ENCODE results near the gene NCSTN.

NCSTN gene

DNA sequence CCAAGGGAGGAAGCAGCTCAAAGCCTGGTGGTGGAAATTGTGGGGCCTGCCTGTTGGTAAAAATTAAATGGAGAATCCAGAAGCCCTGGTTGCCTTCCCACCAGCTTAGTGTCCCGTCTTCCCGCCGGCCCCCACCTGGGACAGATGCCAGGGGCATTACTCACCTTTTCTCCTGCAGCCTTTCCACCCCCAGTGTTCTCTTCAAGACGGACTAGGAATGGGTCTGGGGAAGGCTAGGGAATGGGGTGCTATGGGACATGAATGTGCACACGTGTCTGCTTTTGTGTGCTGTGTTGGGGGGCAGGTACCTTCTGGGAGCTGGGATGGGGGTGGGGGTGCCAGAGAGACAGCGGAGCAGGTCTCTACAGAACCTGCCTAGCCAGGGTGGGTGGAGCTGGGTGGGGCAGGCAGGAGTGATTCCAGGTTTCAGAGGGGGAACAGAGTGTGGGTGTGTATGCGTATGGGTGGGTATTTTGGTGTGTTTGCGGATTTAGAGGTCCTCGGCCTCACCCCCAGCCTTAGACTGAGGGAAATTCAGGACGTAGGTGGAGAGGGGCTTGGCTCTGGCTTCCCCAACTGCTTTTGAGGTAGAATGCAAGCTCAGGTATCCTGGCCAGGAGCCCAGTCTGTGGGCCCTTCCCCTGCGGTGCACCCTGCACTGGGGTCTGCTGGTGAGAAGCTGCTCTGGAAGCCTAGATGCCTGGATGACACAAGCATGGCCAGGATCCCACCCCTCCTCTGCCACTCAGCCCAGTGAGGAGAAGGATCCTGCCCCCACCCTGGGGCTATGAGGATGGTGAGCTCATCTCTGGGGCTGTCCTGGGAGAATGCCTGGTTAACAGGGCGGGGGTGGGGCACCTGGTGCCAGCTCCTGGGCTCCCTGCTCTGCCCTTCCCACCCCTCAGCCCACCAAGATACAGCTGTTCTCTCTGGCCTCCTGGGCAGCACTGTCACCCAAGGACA, 64.9 kb downstream of the NCSTN start:
- no peak for DNase-seq
